Epithelial cell of proximal tubule (primary cell): ENCODE data around the gene FCMR. TPM values are rescaled to one million over a fixed set of nuclear protein-coding genes. Genes with fewer than 3 reads are reported as not detected.

Source experiments
- DNase-seq: peaks from one replicate; pipeline ENCODE4 v3.0.0-alpha.2; 2011; ENCODE audit warnings: low read depth
- H3K4me3 ChIP-seq: 2 replicates; pipeline ENCODE4 v1.5.1; 2011; ENCODE audit warnings: low read depth, mild to moderate bottlenecking, low read length
- CTCF ChIP-seq: conservative IDR thresholded peaks from 2 replicates; pipeline ENCODE4 v1.5.1; 2012; ENCODE audit warnings: low read depth, mild to moderate bottlenecking, low read length
- total RNA-seq: library from RNA; depleted of rRNA; stranded (reverse); fragments of >200 nt; gene quantifications from 2 replicates; pipeline ENCODE4 v1.2.3, GENCODE V29; 2015

FCMR gene
- total RNA-seq, 1 donor from 2014 or later: not detected

GRCh38 chr1:206885341-206886060, 36.2 kb downstream of the FCMR start:
- no peak for TF ChIP-seq CTCF
- H3K4me3 ChIP-seq: no peak overlapping the region
- no peak for DNase-seq

DNA sequence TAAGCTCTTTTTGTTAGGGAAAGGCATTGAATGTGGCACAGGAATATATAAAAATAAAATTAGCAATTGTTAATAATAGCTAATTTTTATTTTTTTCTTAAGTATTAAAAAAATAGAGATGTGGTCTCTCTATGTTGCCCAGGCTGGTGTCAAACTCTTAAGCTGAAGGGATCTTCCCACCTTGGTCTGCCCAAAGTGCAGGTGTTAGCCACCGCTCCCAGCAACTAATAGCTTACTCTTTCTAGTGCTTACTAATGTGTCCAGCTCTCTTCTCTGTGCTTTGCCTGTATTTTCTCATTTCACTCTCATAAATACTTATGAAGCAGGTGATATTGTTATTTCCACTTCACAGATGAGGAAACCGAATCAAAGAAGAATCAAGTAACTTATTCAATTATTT, 37.9 kb downstream of the FCMR start:
- DNase-seq: no peak
- no peak overlapping the region for H3K4me3 ChIP-seq
- no peak for TF ChIP-seq CTCF

- no peak overlapping the region for H3K4me3 ChIP-seq
- DNase-seq: no peak
- no peak for TF ChIP-seq CTCF
These were observed 38.6 kb downstream of the FCMR start for GRCh38 chr1:206883160-206883559.

DNA sequence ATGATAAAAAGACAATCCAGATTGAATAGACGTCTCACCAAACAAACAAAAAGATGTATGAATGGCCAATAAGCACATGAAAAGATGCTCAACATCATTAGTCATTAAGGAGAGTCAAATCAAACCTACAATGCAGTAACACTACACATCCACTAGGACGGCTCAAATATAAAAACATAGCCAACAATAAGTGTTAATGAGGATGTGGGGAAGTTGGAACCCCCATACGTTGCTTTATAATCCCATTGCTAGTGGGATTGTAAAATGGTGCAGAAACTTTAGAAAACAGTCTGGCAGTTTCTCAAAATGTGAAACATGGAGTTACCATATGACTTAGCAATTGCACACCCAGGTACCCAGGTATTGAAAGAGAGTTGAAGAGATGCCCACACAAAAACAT, 39.2 kb downstream of the FCMR start:
- peak; percentile 25 for TF ChIP-seq CTCF
- DNase-seq: no peak
- H3K4me3 ChIP-seq: no peak overlapping the region

DNA sequence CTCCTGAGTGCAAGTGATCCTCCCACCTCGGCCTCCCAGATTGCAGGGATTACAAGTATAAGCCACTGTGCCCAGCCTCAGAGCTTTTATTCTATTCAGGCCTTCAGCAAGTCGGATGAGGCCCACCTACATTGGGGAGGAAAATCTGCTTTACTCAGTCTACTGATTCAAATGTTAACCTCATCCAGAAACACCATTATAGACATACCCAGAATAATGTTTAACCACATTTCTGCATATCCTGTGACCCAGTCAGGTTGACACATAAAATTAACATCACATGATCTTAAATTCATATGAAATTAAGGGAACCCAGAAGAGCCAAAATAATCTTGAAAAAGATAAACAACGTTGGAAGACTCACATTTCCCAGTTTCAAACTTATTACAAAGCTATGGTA, 41.4 kb downstream of the FCMR start:
- no peak overlapping the region for H3K4me3 ChIP-seq
- no peak for TF ChIP-seq CTCF
- no peak for DNase-seq

DNA sequence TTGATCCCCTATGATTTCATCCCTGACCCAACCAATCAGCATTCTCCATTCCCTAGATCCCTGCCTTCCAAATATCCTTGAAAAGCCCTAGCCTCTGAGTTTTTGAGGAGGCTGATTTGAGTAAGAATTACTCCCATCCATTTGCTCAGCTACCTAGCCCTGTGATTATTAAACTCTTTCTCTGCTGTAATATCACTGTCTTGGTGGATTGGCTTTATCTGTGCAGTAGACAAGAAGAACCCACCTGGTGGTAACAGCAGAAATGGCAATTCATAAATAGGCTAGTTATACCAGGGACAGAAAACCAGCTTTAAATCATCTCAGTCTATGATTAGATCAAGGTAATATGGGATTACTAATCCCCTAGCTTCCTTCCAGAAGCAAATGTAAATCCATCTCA, 43.3 kb downstream of the FCMR start:
- no peak overlapping the region for H3K4me3 ChIP-seq
- TF ChIP-seq CTCF: peak; percentile 7
- no peak for DNase-seq

DNA sequence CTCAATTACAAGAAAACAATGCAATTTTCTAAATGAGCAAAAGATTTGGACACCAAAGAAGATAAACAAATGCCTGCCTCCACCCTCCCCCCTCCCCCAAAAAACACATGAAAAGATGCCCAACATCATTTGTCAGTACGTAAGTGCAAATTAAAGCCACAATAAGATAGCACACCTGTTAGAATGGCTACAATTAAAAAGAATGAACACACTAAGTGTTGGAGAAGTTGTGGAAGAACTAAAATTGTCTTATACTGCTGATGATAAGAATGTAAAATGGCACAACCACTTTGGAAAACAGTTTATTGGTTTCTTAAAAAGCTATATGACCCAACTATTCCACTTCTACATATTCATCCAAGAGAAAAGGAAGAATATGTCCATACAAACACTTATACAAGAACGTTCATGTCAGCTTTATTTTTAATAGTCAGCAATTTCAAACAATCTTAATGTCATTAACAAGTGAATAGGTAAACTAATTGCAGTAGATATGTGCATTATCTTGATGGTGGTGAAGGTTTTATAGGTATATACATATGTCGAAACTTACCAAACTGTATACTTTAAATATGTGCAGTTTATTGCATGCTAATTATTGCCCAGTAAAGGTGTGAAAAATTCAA, 45.9 kb downstream of the FCMR start:
- no peak for DNase-seq
- H3K4me3 ChIP-seq: no peak overlapping the region
- TF ChIP-seq CTCF: no peak
